Left lung (tissue), 10 donors: Measurements from ENCODE around the gene KRT35. TPM values are rescaled to one million over a fixed set of nuclear protein-coding genes. Genes with fewer than 3 reads are reported as not detected.

ENCODE experiments used
- ATAC-seq: fragments of 200-7000 bp; cut with Tn5 transposase; one replicate; pipeline ENCODE4 v1.9.1; 2020; ENCODE audit warnings: moderate library complexity
- DNase-seq, 4 donors: peaks; one replicate each; pipeline ENCODE4 v3.0.0-alpha.2; 2013 to 2020
- H3K27ac ChIP-seq, 2 donors: fragments of 200-600 bp; sonication (generic) in 1 of 2; one replicate each; pipeline versions ENCODE4 v1.5.0 to v1.8.0; 2020 to 2021
- H3K27me3 ChIP-seq, 2 donors: fragments of 200-600 bp; sonication (generic) in 1 of 2; one replicate each; pipeline versions ENCODE4 v1.5.0 to v1.8.0; 2020 to 2021
- H3K36me3 ChIP-seq, 2 donors: fragments of 200-600 bp; sonication (generic) in 1 of 2; one replicate each; pipeline versions ENCODE4 v1.5.0 to v1.8.0; 2020 to 2021
- H3K4me1 ChIP-seq, 2 donors: fragments of 200-600 bp; one replicate each; pipeline ENCODE4 v1.8.0; 2021
- H3K4me3 ChIP-seq, 2 donors: fragments of 200-600 bp; sonication (generic) in 1 of 2; one replicate each; pipeline versions ENCODE4 v1.5.0 to v1.8.0; 2020 to 2021; ENCODE audit warnings: mild to moderate bottlenecking in 1 of 2
- H3K9me3 ChIP-seq, 2 donors: fragments of 200-600 bp; sonication (generic) in 1 of 2; one replicate each; pipeline versions ENCODE4 v1.5.0 to v1.8.0; 2020 to 2021
- intact Hi-C, 2 donors: fragments of 100-400 bp; cut with DNase I; formaldehyde crosslinking; loops; one replicate each; pipeline versions ENCODE4 v1.11.2 to v1.14.2; 2022
- polyA plus RNA-seq, 6 donors: library from polyadenylated mRNA; unstranded; fragments of 120-200 nt; gene quantifications; one replicate each; pipeline ENCODE4 v1.2.1, GENCODE V29; 2013; ENCODE audit not compliant: insufficient read length in 6 of 6
- total RNA-seq, 2 donors: library from RNA; stranded (reverse); fragmentation: NEBNext Ultra II Directional; extraction: Animal tissue kit (Norgen Biotek cat#: 25700); gene quantifications; one replicate each; pipeline ENCODE4 v1.2.1, GENCODE V29; 2021
- TF ChIP-seq, protein P1 (sequence below), 2 donors: fragments of 200-600 bp; sonication (generic) in 1 of 2; IDR thresholded peaks; one replicate each; pipeline versions ENCODE4 v1.5.0 to v1.8.0; 2021; ENCODE audit warnings: antibody characterized with exemption in 2 of 2
- donor health status: DM: no; HTN: yes; CAD: no.
- donor health status: DM: no; HTN: no; CAD: no.

KRT35 gene
- total and polyA plus RNA-seq, 8 donors, result not detected

DNA sequence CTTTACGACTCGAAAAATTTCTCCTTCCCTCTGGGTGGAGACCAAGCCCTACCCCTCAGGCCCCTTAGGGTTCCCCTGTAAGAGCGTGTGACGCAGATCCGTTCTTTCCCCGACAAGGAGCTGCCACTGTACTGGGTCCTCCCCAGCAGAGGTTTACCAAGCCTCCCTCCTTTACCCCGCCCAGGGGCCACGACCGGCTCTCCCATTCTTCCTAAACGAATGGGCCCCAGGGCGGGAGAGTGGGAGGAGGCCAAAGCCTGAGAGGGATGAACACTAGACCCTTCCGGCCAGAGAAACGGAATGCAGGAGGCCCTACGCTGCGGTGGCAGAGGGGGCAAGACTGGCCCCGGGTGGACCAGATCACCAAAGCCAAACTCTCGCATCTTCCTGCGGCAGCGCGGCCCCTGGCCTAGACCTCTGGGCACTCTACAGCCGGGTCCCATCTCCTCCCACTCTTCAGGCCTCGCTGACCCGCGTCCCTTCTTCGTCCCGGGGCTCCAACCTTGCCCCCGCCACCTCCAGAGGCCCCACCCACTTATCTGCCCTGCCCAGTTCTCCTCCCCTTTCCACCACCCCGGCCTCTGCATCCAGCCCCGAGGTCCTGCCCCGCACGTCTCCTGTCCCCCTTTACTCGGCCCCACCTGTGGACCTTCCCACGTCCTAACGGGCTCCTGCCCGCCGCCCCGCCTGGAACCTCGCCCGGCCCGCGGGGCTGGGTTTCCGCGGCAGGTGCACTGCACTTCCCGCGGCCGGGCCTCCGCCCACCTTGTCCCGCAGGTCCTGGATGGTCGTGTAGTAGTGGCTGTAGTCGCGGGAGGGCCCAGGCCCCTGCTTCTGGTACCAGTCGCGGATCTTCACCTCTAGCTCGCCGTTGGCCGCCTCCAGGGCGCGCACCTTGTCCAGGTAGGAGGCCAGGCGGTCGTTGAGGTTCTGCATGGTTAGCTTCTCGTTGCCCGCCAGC lies 46.4 kb upstream of the KRT35 start:
- H3K9me3 ChIP-seq, result no peaks in the 10 kb centered on the region
- peak overlapping the region; percentile 71 to 86 for H3K27ac ChIP-seq
- H3K36me3 ChIP-seq, result peaks cover 0 to 10% of the 10 kb centered on the region in 2 donors
- ATAC-seq (peak; percentile 61), DNase-seq (peak in 1 of 4 donors; percentile 80)
- peaks cover 19 to 73% of the 10 kb centered on the region in 2 donors for H3K27me3 ChIP-seq
- TF ChIP-seq, protein P1, sequence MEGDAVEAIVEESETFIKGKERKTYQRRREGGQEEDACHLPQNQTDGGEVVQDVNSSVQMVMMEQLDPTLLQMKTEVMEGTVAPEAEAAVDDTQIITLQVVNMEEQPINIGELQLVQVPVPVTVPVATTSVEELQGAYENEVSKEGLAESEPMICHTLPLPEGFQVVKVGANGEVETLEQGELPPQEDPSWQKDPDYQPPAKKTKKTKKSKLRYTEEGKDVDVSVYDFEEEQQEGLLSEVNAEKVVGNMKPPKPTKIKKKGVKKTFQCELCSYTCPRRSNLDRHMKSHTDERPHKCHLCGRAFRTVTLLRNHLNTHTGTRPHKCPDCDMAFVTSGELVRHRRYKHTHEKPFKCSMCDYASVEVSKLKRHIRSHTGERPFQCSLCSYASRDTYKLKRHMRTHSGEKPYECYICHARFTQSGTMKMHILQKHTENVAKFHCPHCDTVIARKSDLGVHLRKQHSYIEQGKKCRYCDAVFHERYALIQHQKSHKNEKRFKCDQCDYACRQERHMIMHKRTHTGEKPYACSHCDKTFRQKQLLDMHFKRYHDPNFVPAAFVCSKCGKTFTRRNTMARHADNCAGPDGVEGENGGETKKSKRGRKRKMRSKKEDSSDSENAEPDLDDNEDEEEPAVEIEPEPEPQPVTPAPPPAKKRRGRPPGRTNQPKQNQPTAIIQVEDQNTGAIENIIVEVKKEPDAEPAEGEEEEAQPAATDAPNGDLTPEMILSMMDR (IDR thresholded peaks at IDR 0.05), result no peak
- intact Hi-C loops, result no loop called here
- peak overlapping the region; percentile 40 to 43 for H3K4me3 ChIP-seq
- H3K4me1 ChIP-seq, result peaks cover 0 to 16% of the 10 kb centered on the region in 2 donors

DNA sequence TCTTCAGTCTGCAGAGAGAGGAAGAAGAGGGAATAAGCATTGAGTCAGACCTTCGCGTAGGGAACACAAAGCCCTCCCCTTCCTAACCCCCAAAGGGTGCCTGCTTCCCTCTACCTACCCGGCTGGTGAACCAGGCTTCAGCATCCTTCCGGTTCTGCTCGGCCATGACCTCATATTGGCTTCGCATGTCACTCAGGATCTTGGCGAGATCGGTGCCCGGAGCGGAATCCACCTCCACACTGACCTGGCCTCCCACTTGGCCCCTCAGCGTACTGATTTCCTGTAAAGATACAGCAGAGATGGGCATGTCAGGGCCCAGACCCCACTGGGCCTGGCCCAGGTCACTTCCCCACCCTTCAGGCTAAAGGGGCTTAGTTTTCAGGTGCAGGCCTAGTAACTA lies 43.3 kb upstream of the KRT35 start:
- Histone ChIP-seq H3K4me3 (peak overlapping the region in 1 of 2 donors; percentile 6), H3K27ac (peak overlapping the region in 1 of 2 donors; percentile 33)
- ATAC-seq, result no peak

DNA sequence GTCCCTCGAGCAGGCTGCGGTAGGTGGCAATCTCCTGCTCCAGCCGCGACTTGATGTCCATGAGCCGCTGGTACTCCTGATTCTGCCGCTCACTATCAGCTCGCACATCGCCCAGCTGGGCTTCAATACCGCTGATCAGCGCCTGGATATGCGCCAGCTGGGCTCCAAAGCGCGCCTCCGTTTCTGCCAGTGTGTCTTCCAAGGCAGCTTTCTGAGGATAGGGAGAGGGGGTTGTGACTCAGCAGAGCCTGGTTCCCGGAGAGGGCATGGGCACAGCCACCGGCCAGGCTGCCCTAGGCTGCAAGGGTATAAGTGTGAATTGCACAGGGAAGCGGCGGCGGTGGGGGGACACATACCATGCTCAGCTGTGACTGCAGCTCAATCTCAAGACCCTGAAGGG lies 42.8 kb upstream of the KRT35 start:
- Histone ChIP-seq H3K4me3 (peak overlapping the region in 1 of 2 donors; percentile 6), H3K27me3 (peaks cover 19 to 53% of the 10 kb centered on the region in 2 donors), H3K9me3 (no peaks in the 10 kb centered on the region), H3K4me1 (peaks cover 0 to 22% of the 10 kb centered on the region in 2 donors), H3K36me3 (peaks cover 0 to 10% of the 10 kb centered on the region in 2 donors), H3K27ac (no peak overlapping the region)
- intact Hi-C loops, result no loop called here
- no peak for ATAC-seq
- TF ChIP-seq, protein P1 (IDR thresholded peaks at IDR 0.05), result no peak
- peak in 1 of 4 donors; percentile 71 for DNase-seq

More for the DNA sequence above, 43.3 kb upstream of the KRT35 start:
- peaks cover 19 to 58% of the 10 kb centered on the region in 2 donors for H3K27me3 ChIP-seq
- peaks cover 0 to 10% of the 10 kb centered on the region in 2 donors for H3K36me3 ChIP-seq
- H3K9me3 ChIP-seq, result no peaks in the 10 kb centered on the region
- no peak for DNase-seq
- intact Hi-C loops, result no loop called here
- peaks cover 0 to 22% of the 10 kb centered on the region in 2 donors for H3K4me1 ChIP-seq
- TF ChIP-seq, protein P1 (IDR thresholded peaks at IDR 0.05), result no peak

DNA sequence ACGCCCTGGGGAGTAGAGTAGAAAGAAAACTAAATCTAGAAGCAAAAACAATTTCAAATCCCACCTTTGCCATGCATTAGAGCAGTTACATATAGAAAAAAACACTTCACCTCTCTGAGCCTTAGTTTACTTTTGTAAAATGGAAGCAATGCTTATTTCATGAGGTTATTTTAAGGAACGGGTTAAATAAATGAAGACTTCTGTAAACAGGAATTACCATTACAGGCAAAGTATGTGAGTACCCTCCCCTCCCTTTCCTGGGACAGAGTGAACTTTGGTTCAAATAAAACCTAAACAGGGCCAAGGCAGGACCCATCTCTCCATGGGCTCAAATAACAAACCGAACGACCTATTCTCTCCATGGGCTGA lies 42.3 kb upstream of the KRT35 start:
- Histone ChIP-seq H3K27ac (no peak overlapping the region), H3K4me3 (no peak overlapping the region), H3K4me1 (peaks cover 0 to 19% of the 10 kb centered on the region in 2 donors), H3K27me3 (peaks cover 16 to 50% of the 10 kb centered on the region in 2 donors), H3K9me3 (no peaks in the 10 kb centered on the region), H3K36me3 (peaks cover 0 to 10% of the 10 kb centered on the region in 2 donors)
- TF ChIP-seq, protein P1 (IDR thresholded peaks at IDR 0.05), result no peak
- DNase-seq (no peak), ATAC-seq (no peak)
- intact Hi-C loops, result no loop called here
